GM12873 (cell line): ENCODE data around the gene RGS5.

Experiments used
- CTCF ChIP-seq: IDR thresholded peaks from 2 replicates; pipeline ENCODE4 v1.5.1; 2012; ENCODE audit warnings: low read depth, mild to moderate bottlenecking, moderate library complexity, low read length, control low read depth; ENCODE audit not compliant: insufficient read depth; ENCODE audit errors: missing control alignments

RGS5 gene

GRCh38 chr1:163120372-163120771, 82.3 kb downstream of the RGS5 start:
- TF ChIP-seq CTCF: no peak

GRCh38 chr1:163119707-163120106, 83.0 kb downstream of the RGS5 start:
- no peak for TF ChIP-seq CTCF

GRCh38 chr1:163115887-163116286, 86.8 kb downstream of the RGS5 start:
- TF ChIP-seq CTCF: no peak

GRCh38 chr1:163107655-163108054, 95.1 kb downstream of the RGS5 start:
- TF ChIP-seq CTCF: no peak

GRCh38 chr1:163106364-163106987, 96.2 kb downstream of the RGS5 start:
- TF ChIP-seq CTCF: no peak

- TF ChIP-seq CTCF: no peak
Observed at GRCh38 chr1:163104385-163105099, 98.2 kb downstream of the RGS5 start.

- TF ChIP-seq CTCF: no peak
Observed at GRCh38 chr1:163102590-163102989, 100.1 kb downstream of the RGS5 start.
